HG02798 (cell line): ENCODE data around the gene WWOX.

Experiments used
- ATAC-seq: cut with Tn5 transposase; IDR thresholded peaks from one replicate; pipeline ENCODE4 v1.9.1; 2021; ENCODE audit warnings: mild to moderate bottlenecking; ENCODE audit not compliant: unreplicated experiment, poor library complexity

WWOX gene

DNA sequence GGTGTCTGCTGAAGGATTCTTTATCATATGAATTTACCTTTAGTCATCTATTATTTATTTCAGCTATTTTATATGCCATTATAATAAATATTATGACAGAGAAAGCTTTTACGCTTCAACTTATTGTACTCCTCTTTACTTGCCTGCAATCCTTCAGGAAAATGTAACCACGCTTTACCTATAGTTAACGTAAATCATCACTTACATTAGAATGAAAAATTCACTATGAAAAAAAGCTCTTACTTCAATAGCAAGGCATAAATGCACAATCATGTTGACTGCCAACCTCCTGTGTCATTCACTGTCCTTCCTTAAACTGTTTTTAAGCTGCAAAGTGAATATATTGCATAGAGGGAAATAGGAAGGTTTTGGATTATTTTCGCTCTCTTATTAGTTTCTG, 277.9 kb downstream of the WWOX start:
- ATAC-seq = no peak

DNA sequence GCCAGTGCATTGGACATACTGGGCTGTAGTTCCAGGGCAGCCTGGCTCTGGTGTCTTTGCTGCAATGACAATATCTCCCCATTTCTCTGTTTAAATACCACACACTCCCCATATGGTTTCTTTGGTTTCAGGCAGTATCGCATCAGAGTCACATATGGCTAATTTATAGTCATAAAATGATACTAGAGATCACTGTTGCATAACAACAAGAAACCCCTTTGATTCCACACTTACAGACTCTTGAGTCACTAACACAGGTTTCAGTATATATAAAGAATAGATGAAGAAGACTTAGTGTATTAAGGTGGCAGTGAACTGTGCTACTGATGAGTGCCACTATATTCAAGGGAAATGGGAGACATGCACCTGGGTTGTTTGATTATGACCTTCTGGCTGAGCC, 281.6 kb downstream of the WWOX start:
- no peak for ATAC-seq

DNA sequence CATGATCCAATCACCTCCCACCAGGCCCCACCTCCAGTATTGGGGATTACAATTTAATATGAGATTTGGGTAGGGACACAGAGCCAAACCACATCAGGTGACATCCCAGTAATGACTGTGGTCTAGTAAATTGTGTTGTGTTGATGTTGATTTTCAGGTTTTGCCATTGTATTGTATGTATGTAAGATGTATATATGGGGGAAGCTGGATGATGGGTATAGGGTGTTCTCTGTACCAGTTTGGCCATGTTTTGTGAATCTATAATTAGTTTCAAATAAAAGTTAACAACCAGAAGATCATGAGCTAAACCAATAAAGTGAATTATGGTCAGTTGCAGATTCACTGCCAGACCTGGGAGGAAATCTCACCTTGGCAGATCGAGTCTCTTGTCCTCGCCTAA, 283.7 kb downstream of the WWOX start:
- no peak for ATAC-seq

DNA sequence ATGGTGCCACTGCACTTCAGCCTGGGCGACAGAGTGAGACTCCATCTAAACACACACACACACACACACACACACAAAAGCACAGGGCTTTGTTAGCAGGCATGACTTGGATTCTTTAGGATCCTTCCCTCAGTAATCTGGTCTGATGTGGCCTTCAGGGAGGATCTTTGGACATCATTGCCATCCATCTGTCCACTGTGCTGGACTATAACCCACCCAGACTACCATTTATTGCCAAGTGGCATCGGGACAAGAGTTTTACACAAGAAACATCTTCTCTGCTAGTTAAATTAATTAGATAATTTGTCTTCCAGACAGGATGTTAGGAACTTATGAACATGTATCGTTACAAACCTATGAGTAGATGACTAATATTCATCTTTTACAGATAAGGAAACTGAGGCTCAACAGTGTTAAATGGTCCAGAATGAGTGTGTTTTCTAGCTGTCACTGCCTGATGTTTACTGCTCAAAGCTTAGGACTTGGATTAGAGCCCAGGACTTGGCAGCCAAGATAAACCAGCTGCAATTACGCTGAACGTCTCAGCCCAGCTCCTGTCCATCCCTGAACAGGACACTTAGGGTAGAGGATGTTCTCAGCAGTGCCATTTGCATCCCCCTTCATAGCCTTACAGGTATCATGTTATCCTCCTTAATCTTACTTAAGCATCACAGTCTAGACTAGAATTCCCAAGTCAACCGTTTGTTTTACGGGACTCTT, 285.8 kb downstream of the WWOX start:
- no peak for ATAC-seq

DNA sequence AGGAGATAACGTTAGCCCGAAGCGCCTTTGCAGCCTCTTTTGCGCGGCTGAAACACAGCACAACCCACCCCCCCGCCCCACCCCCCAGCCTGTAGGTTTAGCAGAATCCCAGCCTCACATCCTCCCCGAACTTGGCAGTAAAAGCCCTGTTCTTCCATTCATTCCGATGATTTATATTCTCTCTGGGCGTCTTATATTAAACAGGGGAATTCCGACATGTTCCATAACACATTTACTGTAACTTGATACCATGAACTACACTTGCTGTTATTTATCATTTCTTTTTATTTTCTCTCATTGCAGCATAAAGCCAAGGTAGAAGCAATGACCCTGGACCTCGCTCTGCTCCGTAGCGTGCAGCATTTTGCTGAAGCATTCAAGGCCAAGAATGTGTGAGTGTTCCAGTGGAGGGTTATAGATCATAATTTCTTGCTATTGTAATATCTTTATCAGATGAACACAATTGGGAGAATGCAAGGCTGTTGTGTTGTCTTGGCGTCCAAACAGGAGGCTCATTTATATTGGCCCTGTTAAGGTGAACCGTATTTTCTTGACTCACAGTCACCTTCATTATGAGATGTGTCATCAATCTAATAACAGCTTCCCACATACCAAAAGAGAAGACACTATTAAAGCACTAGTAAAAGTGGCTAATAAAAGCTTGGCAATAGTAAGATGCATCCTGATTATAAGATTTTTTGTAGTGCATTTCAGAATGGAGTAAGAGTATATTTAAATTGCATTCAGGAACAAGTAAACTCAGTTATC, 287.3 kb downstream of the WWOX start:
- ATAC-seq = no peak

DNA sequence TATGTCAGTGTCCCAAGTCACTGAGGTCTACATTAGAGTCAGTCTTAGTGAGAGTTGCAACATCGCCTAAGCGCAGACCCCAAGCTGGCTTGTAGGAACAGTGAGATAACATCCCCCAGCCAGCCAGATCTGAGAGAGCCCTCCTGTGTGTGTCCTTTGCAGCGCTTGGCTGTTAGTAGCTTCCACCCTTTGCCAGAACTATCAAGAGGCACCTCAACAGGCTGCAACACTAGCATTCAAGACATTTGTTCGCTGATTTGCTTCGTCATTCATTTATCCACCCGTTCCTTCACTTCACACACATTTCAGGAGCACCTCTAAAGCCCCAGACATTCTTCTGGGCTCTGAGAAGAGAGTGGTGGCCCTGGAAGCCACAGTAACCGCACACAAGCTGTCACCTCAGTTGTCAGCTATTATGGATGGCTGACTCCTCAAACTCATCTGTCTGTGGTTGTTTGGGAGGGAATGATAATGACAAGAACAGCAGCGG, 289.6 kb downstream of the WWOX start:
- ATAC-seq = no peak

DNA sequence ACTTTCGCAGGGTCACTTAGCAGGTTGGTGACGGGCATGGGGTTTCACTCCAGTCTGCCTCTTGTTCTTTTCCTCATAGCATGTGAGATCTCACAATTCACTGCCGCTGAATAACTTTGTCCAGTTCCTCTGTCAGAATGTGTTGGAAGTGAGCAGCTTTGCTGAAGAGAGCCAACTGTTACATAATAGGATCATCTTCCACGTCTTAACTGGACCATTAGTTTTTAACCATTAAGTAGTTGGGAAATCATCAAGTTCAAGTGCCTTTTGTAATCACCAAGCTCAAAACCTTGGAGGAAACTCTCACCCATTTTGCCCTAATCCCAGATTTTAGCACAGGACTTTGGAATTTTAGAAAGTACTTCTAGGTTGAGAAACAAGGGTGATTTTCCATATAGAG, 290.6 kb downstream of the WWOX start:
- no peak for ATAC-seq

DNA sequence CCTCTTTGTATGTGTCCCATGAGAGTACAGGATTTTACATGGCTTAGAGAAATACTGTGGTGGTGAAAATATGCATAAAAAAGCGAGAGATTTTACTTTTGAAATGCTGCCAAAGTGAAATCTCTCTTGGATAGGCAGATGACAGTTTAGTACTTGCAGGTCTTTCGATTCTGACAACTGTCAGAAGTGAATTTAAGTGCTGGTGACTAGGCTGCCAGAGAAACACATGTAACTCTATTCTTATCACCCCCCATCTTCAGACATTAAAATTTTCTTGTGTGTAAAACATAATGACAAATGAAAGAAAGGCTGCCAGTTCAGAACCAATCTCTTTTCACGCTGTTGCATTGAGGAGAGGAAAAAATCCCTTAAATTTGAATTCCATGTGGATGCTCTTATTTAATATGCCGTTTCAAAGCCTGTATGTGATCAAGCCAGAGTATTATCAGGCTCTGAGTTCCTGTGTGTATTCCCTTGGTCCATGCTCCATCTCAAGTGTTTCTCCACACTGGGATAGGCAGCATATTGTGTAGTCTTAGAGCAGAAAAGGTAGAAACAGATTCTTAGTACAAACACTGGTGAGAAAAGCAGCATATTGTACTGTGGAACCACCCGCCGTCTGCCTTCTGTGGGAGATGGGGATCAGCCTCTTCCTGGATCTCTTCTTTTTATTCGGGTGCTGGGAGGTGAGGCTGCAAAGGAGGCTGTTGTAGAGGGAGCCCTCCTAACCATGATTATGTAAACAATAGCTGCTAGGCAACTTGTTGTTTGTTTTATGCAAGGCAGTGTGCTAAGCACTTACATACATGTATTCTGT, 291.3 kb downstream of the WWOX start:
- no peak for ATAC-seq

DNA sequence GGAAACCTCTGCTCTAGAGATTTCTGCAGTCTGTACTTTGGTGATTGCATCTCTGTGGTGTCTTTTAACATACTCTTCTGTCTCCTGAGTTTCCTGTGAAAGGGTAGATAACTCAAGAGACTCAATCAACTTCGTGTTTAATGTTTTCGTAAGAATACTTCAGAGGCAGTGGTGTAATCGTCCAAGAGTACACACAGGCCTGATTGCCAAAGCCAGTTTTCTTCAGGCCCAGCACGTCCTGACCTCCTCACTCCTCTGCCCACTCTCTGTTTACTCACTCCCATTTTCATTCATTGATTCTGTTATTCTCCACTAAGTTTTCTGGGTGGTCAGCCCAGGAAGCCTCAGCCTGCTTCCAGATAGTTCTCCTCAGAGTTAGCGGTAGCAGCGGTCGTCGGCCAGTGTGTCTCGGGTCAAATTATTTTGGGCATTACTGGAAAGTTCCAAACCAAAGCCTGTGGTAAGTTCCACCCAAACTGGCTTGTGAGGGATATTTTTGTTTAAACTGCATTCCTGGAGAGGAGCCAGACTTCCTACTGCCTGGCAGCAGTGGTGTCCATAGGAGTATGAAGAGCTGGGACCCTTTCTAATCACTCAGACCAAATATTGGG, 293.2 kb downstream of the WWOX start:
- ATAC-seq = no peak

DNA sequence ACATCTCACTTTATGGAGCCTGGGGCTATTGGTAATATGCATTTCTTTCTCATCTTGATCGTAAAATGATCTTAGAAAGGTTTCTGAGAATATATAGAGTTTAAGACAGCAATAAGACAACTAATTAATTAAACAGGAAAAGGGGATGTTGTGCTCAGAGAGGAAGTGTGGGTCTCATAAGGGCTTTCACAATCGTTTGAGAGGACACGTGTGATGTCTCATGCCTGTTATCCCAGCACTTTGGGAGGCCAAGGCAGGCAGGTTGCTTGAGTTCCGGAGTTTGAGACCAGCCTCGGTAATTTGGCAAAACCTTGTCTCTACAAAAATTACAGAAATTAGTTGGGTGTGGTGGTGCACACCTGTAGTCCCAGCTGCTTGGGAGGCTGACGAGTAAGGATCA, 295.6 kb downstream of the WWOX start:
- ATAC-seq = no peak

DNA sequence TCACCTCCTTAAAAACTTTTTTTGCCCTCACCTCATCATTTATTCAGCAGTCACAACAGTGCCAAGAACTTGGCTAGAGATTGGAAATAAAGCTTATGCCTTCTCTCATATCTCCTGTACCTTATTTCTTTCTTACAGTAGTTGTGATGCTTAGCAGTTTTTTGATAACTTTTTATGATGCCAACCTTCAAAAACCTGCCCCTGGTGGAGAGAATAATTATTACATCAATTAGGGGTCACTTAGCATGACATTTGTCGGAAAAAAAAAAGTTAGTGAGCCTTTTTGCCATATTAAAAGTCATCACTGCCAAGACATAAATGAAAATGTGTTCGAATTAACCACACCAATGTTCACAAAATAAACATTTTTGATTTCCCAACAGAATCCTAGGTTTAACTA, 296.6 kb downstream of the WWOX start:
- no peak for ATAC-seq

DNA sequence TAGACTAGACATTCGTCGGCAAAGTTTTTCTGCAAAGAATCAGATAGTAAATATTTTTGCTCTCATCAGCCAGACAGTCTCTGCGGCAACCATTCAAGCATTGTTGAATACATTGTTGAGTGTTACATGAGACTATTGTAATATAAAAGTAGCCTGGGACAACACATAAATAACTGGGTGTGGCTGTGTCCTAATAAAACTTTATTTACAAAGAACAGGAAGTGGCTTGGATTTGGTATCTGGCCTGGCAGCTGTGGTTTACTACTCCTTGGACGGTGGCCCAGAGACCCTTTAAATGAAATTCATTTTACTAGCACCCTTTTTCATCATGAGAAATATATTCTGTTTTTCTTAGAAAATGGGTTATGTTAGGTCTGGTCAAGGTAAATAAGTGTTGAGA, 297.2 kb downstream of the WWOX start:
- ATAC-seq = no peak

DNA sequence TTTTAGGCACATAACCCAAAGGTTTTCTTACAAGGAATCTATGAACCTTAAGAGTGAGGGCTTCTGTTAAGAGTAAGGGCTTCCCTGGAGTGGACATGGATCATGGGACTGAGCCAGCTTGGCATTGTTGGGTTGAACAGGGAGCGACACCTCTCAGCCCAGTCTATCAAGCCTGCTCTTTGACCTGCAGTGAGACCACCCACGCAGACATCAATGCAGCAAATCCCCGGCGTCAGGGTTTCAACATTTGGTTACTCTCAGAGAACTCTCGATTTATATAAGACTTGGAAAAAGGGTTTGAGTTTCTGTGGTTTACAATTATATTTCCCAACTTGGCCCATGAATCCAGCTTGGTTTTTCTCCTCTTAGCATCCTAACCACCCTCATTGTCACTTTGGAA, 299.9 kb downstream of the WWOX start:
- ATAC-seq = no peak

DNA sequence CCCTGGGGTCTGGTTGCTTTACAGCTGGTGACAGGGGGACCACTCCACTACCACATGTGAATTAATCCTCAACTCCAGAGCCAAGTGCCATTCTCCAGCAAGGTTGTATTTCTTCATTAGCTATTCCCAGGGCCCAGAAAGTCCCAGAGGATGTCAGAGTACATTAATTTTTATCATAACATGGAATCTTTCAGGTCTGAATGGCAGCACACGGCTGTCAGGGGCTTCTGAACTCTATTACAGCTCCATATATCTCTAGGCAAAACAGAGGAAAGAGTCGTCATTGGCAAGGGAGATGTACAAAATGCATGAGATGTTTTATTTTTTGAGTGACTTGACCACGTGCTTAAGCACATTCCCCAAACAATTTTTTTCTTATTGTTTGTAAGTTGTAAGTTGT, 303.4 kb downstream of the WWOX start:
- no peak for ATAC-seq

DNA sequence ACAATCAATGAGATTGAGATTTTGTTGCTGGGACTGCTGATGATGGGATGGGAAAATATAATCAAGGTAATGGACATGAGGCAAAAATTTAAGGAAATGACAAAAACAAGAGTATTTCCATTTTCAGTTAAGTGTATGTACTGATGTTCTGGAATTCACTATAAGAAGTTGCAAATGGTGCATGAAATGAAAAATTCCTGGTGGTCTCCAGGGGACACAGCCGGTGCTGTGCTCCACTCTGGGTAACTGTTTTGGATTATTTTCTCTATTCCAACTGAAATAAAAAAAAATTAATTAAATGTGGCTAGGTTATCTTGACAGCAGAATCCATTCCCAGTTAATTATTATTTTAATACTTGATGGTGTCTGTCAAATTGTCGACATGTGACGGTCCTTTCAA, 305.6 kb downstream of the WWOX start:
- no peak for ATAC-seq

DNA sequence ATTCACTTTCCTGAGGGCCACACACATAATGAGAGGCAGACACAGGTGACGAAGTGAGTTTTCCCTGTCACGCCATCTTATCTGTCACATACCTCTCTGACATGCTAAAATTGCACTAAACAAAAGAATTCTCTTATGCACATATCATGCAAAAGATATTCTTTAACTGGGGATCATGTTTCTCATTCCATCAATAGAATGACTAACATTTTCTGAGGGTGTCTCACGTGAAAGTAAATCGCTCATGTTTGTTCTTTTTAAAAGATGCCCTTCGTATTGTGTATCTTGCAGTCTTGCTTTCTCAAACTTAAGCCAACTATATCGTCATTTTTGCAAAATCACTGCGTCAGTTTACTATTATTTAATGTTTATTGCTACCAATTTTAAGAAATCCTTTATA, 306.4 kb downstream of the WWOX start:
- ATAC-seq = no peak

DNA sequence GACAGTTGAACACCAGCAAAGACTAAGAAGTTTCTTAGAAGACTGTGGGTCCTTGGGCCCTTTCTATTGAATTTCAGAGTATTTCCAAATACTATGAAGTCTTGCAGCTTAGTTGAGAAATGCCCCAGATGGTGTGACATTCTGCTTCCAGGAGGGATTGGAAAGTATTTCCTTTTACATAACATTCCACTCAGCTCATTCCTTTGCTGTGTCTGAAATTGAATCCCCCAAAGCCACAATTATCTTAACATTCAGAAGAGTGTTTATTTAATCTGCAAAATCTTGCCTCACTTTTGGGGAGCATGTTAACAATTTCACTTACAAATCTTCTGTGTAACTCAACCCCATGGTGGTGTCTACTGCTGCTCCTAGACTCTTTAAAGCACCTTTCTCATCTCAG, 307.7 kb downstream of the WWOX start:
- no peak for ATAC-seq

DNA sequence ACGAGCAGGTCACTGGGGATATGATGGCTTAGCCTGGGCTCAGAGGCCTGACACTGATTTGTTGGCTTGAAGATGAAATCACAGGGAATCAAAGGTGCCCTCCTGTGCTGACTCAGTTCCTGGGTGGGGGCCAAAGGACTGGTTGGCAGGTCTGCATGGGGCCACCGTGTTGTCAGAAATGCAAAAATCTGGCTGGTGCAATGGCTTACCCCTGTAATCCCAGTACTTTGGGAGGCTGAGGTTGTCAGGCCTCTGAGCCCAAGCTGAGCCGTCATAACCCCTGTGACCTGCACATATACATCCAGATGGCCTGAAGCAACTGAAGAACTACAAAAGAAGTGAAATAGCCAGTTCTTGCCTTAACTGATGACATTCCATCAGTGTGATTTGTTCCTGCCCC, 314.2 kb downstream of the WWOX start:
- no peak for ATAC-seq

DNA sequence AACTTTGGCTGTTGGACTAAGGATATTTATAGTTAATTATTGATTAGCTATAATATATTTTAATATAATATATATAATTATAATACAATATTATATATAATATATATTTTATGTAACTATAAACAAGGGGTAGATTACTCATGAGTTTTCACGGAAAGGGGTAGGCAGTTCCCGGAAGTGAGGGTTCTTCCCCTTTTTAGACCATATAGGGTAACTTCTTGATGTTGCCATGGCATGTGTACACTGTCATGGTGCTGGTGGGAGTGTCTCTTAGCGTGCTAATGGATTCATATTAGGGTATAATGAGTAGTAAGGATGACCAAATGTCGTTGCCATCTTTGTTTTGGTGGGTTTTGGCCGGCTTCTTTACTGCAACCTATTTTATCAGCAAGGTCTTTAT, 315.6 kb downstream of the WWOX start:
- ATAC-seq = no peak

DNA sequence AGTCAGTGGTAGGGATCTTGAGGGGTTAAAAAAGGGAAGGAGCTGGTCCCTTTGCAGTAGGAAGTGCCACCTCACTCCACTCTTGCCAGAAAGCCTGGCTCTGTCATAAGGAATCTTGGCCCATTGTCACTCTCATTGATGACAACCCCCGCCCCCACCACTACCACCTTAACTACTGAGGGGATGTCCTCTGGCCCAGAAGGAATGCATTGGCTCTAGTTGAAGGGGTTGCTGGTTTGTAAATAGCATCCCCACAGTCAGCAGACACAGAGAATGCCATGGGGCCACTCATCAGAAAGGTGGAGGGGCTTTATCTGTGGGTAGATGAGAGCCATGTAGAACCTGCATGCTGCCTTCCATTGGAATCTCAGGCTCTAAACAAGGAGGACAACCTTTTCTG, 316.2 kb downstream of the WWOX start:
- no peak for ATAC-seq

DNA sequence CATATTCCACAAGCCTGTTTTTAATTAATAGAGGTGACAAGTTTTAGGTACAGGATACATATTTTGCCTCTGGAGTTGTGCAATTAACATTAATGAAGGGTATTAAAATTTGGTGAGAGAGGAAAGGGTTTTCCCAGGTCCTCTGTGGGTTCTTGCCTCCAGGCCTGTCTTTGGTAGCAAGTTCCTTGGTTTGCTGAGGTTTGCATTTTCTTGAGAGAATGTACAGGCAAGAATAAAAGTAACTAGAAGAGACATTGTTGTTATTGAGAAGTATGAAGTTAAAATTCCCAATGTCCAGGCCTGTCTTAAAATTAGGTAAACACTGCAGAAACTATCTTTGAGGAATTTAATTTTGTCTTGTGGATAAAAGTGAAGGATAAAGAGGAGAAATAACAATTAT, 316.9 kb downstream of the WWOX start:
- no peak for ATAC-seq
